K562 (cell line): Measurements from ENCODE around the gene MPRIP. TPM values are rescaled to one million over a fixed set of nuclear protein-coding genes. Genes with fewer than 3 reads are reported as not detected.
A peak's percentile ranks its signal among the peaks of the same experiment; 100 is the strongest.

Source experiments
- BHLHE40 ChIP-seq: IDR thresholded peaks from 2 replicates; pipeline ENCODE4 v1.6.1; 2011; ENCODE audit warnings: low read length, improper control_type of control experiment
- CUX1 ChIP-seq: fragments of 200-800 bp; sonication (Bioruptor generic); IDR thresholded peaks from 2 replicates; pipeline ENCODE4 v1.6.1; 2016; ENCODE audit warnings: missing genetic modification characterization, missing compliant biosample characterization
- DEAF1 ChIP-seq: fragments of 450-650 bp; formaldehyde crosslinking; IDR thresholded peaks from 2 replicates; pipeline ENCODE4 v1.4.0; 2020; ENCODE audit warnings: mild to moderate bottlenecking, moderate library complexity
- ELF1 ChIP-seq: fragments of 200-800 bp; sonication (Bioruptor generic); IDR thresholded peaks from 2 replicates; pipeline ENCODE4 v1.6.1; 2016; ENCODE audit warnings: missing genetic modification characterization, missing compliant biosample characterization
- LARP7 ChIP-seq: fragments of 450-650 bp; IDR thresholded peaks from 2 replicates; pipeline ENCODE4 v1.6.1; 2016
- MLX ChIP-seq, 2 experiments: fragments of 450-650 bp in 1 of 2; sonication (generic) in 1 of 2; formaldehyde crosslinking; conservative IDR thresholded peaks; 2 replicates each; pipeline versions ENCODE4 v1.4.0 to v1.8.1; 2020 to 2022; ENCODE audit warnings: mild to moderate bottlenecking in 1 of 2, missing genetic modification reagents in 1 of 2
- MYBL2 ChIP-seq, 2 experiments: fragments of 450-650 bp in 1 of 2; sonication (generic) in 1 of 2; formaldehyde crosslinking in 1 of 2; IDR thresholded peaks; 2 replicates each; pipeline versions ENCODE4 v1.6.1 to v1.8.1; 2017 to 2022; ENCODE audit warnings: borderline replicate concordance in 1 of 2, inconsistent platforms in 1 of 2, low read depth in 1 of 2, mild to moderate bottlenecking in 1 of 2, missing genetic modification reagents in 1 of 2, moderate library complexity in 1 of 2
- SIN3B ChIP-seq: fragments of 450-650 bp; IDR thresholded peaks from 2 replicates; pipeline ENCODE4 v1.6.1; 2017; ENCODE audit warnings: low read depth, mild to moderate bottlenecking, moderate library complexity
- ZFPM2 ChIP-seq: fragments of 250-450 bp; sonication (Bioruptor Pico); IDR thresholded peaks from 2 replicates; pipeline ENCODE4 v1.5.1; 2022; ENCODE audit warnings: mild to moderate bottlenecking
- ZNF23 ChIP-seq: fragments of 250-450 bp; sonication (Bioruptor Pico); IDR thresholded peaks from 2 replicates; pipeline ENCODE4 v1.4.0; 2020; ENCODE audit warnings: mild to moderate bottlenecking
- ZNF407 ChIP-seq: fragments of 450-650 bp; IDR thresholded peaks from 2 replicates; pipeline ENCODE4 v1.6.1; 2016; ENCODE audit warnings: low read depth
- ZNF561 ChIP-seq: fragments of 450-650 bp; formaldehyde crosslinking; conservative IDR thresholded peaks from 2 replicates; pipeline ENCODE4 v1.4.0; 2020; ENCODE audit warnings: mild to moderate bottlenecking, moderate library complexity
- polyA plus RNA-seq, 8 experiments: library from polyadenylated mRNA; depleted of rRNA in 4 of 8; stranded (reverse) in 5 of 8; unstranded in 3 of 8; fragments of >200 nt; fragmentation: Nextera tagmentation in 2 of 8; fragmentation: Illumina TruSeq in 1 of 8; extraction: Ambion mirVana in 2 of 8; extraction: Trizol in 1 of 8; gene quantifications; 2 replicates each; pipeline versions ENCODE4 v1.2.1 to v1.2.3, GENCODE V29; 2011 to 2014; ENCODE audit warnings: inconsistent platforms in 1 of 8, missing spikeins in 1 of 8
- total RNA-seq, 7 experiments: library from RNA; depleted of rRNA in 6 of 7; stranded (reverse); fragments of >200 nt in 6 of 7; fragmentation: Illumina TruSeq in 2 of 7; extraction: Trizol in 2 of 7; gene quantifications; 2 replicates each; pipeline versions ENCODE4 v1.2.1 to v1.2.3, GENCODE V29; 2011 to 2021; ENCODE audit warnings: low replicate concordance in 1 of 7

The MPRIP gene
- total and polyA plus RNA-seq, 9 of the 15 experiments (the other 6 are each of a cell fraction or from before 2014, with no cell fraction given) = 10.0 to 72.6 (median 30.1) TPM

- TF ChIP-seq CUX1 (CRISPR knock-in tag) (no peak), BHLHE40 (peak; percentile 56; the same call in 1 of the 2 replicates), ZFPM2 (no peak), SIN3B (no peak), ZNF561 (CRISPR knock-in tag) (no peak), DEAF1 (CRISPR knock-in tag) (no peak), ZNF407 (no peak), MYBL2 (IDR thresholded peaks at IDR 0.05; ENCODE audit: low read depth) (no peak), MYBL2 (CRISPR knock-in tag; IDR thresholded peaks at IDR 0.05; ENCODE audit: borderline replicate concordance) (no peak), ZNF23 (CRISPR knock-in tag) (no peak), ELF1 (no peak), LARP7 (no peak), MLX (CRISPR knock-in tag; conservative IDR thresholded peaks at IDR 0.05) (no peak)
These were observed 45.8 kb downstream of the MPRIP start (continued) for GRCh38 chr17:17088086-17088485.
